Measurements from ENCODE around the gene CT83. TPM values are rescaled to one million over a fixed set of nuclear protein-coding genes. Genes with fewer than 3 reads are reported as not detected.

CT83 gene
- total RNA-seq, 1 donor from 2014 or later = not detected

Other genes starting within 250 kb of the CT83 start
- gene SLC6A14, start 26.4 kb downstream of the CT83 start, total RNA-seq = 45.4 TPM